Stimulated activated CD4-positive, alpha-beta T cell treated with anti-CD3 and anti-CD28 coated beads, Interleukin-1b, Interleukin-23, amount 100 ng/mL, for 1 hour (primary cell): ENCODE measurements around the gene SPAST.
"Not testable (repeated sequence)": the region's sequence is repeated elsewhere in the genome, so short reads cannot be mapped to it uniquely, and the experiment has no call there.

ENCODE experiments used
- DNase-seq, 2 donors: peaks; one replicate each; pipeline ENCODE4 v3.0.0-alpha.2; 2020; ENCODE audit warnings: low read depth in 2 of 2

SPAST gene

DNA sequence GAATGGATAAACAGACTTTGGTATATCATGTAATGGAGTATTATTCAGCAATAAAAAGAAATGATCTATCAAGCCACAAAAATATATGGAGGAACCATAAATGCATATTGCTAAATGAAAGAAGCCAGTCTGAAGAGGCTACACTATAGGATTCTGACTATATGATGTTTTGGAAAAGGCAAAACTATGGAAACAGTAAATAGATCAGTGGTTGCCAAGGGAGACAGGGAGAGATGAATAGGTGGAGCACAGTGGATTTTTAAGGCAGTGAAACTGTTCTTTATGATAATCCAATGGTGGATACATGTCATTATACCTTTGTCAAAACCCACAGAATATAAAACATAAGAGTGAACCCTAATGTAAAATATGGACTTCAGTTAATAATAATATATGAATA is 61.3 kb downstream of the SPAST start:
- no peak for DNase-seq

DNA sequence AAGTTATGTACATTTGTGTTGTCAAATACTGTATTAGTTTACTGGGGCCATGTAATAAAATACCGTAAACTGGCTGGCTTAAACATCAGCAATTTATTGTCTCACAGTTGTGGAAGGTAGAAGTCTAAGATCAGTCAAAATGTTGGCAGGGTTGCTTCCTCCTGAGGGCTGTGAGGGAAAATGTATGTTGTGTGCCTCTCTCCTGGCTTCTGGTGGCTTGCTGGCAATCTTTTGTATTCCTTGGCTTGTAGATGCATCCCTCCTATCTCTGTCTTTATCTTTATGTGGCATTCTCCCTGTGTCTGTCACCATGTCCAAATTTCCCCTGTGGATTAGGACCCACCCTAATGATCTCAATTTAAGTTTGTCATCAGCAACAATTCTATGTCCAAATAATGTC is 65.3 kb downstream of the SPAST start:
- no peak for DNase-seq

DNA sequence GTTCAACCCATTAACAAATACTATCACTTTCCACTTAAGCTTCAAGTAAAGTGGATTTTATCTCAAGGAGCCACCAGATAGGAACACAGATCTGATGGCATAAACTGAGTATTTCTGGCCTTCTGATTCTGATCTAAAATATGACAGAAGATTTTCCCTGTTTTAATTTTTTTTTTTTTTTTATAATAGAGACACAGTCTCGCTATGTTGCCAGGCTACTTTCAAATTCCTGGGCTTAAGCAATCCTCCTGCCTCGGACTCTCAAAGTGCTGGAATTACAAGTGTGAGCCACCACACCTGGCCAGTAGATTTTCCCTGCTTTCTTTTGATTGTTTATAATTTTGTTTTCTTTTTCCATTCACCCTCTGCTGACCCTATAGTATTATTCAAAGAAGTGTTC is 65.7 kb downstream of the SPAST start:
- DNase-seq, result no peak

DNA sequence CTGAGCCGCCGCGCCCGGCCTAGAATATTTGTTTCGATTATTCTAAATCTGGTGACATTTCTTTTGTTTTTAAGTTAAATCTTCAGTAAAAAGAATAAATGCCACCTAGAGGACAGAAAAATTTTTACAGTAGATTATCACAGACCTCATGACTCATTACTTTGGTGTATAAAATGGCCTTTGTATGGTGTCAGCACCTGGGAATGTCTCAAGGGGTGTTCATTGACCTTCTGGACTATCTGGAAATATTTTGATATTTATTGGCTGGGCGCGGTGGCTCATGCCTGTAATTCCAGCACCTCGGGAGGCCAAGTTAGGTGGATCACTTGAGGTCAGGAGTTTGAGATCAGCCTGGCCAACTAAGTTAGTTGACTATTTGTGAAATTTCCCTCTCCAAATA is 72.1 kb downstream of the SPAST start:
- DNase-seq, result no peak

DNA sequence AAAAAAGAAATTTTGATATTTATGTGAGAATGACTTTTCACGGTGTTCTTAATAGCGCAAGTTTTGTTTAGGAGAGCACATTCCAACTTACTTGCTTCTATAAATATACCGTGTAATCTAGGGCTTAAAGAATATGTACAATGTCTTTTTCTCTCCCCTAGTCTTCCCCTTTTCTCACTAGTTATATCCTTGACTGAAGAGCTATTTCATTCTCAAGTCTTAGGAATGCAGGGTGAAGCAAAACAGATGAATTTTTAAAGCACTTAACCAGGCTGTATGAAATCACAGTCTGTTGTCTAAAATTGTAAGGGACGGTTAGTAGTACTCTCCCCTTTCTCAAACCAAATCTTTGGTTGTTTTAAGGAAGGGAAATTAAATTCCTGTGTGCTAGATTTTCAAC is 72.7 kb downstream of the SPAST start:
- DNase-seq, result no peak

DNA sequence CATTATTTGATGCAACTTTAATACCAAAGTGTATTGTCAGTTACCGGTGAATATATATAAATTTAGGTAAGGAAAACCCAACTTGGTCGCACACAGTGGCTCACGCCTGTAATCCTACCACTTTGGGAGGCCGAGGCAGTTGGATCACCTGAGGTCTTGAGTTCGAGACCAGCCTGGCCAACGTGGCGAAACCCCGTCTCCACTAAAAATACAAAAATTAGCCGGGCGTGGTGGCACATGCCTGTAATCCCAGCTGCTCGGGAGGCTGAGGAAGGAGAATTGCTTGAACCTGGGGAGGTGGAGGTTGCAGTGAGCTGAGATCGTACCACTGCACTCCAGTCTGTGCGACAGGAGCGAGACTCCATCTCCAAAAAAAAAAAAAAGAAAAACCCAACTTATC is 88.2 kb downstream of the SPAST start:
- not testable (repeated sequence) for DNase-seq

DNA sequence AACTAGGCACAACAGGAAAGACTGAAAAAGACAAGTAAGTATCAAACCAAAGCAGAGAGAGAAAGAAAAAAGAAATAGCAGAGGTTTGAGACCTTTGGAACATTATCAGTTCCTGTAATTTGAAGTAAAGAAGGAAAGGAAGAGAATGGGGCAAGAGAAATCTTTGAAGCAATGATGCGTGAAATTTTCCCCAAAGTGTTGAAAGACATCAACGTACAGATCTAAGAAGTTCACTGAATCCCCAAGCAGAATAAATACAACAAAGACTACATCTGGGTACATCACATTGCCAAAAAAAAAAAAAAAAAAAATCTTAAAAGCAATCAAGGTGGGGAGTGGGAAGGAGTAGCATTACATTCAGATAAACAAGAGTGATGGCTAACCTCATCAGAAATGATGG is 96.3 kb downstream of the SPAST start:
- no peak for DNase-seq

DNA sequence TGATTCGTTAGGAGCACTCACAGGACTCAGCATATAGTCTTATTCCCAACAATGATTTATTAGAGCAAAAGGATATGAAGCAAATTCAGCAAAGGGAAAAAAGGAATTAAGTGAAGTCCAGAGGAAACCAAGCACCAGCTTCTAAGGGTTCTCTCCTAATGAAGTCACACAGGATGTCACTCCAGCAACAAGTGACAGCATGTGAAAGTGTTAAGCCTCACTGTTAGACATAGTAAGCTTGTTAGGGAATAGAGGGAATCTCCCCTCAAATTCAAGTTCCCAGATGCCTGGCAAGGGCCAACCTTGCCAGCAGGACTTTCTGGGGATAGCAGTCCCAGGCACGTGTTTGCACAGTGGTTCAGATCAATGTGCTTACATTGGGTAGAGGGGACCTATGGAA is 97.9 kb downstream of the SPAST start:
- no peak for DNase-seq

DNA sequence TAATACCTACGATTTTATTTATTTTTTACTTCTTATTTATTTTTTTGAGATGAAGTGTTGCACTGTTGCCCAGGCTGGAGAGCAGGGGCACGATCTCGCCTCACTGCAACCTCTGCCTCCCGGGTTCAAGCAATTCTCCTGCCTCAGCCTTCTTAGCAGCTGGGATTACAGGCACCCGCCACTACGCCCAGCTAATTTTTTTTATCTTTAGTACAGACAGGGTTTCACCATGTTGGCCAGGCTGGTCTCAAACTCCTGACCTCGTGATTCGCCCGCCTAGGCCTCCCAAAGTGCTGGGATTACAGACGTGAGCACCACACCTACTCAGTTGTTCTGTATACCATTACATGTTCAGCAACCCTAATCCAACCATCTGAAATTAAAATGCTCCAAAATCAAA is 100.9 kb downstream of the SPAST start:
- not testable (repeated sequence) for DNase-seq

DNA sequence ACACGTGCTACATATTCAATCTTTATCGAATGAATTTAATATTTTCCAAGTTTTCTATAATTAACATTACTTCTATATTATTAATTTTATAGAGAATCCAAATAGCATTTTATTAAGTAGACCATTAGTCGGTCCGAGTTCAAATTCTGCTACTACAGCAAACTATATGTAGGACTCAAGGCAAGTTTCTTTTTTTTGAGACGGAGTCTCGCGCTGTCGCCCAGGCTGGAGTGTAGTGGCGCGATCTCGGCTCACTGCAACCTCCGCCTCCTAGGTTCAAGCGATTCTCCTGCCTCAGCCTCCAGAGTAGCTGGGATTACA is 101.6 kb downstream of the SPAST start:
- DNase-seq, result not testable (repeated sequence)

DNA sequence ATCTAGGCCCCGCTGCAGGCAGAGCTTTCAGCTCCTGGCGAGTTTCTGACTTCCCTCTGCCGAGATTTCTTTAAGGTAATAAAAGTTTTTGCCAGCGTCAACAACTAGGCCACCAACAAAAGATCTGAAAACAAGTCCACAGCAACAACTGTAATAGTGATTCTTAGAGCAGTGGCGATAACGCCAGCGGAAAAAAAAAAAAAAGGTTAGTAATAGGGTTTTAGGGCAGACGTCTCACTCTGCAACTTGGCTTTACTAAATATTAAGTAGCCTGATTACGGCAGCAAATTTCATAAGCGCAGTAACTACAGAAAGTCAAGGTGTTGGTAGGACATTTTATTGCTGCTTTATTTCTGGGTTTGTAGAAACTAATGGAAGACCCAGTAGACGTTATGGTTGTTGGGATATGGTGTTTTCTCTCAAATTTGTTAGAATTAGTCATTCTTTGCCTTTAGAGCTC is 102.8 kb downstream of the SPAST start:
- no peak for DNase-seq

DNA sequence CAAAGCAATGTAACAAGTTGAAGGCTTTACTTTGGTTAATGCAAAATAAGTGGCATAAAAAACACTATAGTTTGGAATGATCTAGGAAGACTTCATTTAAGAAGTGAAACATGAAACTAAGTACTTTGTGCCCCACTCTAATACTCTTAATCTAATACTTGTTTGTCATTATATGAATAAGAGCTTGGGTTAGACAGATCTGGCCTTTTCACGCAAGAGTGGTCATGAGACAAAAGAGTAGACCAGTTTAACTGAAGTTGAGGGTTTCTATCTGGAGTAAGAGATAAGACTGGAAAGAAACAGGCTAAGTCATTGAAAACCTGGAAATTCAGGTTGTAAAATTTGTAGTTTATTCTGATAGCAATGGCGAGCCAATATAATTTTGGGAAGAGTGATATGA is 105.2 kb downstream of the SPAST start:
- no peak for DNase-seq

DNA sequence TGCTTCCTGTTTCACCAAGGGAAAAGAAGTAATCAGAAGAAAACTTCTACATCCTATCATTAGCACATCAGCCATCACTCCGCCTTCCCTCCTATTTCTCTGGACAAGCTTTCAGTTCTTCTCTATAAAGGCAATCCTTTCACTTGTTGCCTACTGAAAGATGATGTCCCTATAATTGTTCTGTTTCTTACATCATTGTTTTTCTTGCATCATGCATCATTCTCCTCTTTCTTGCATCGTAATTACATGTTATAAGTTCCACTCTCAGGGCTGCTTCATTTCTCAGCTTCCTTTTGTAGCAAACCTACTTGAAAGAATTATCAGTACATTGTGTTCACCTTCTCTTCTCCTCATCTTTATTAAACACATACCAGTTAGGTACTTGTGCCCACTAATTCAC is 109.5 kb downstream of the SPAST start:
- DNase-seq, result no peak

DNA sequence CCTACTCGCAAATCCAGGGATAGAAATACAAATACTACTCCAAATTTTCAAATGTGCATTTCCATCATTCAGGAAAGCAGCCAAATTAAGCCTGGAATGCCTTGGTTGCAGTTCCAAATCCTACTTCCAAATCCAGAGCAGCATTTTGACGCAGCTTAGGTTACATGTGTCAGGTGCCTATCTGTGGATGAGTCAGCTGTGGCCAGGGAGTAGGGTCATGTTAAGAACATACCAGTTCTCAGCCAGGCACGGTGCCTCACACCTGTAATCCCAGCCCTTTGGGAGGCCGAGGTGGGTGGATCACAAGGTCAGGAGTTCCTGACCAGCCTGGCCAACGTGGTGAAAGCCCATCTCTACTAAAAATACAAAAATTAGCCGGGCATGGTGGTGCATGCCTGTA is 119.3 kb downstream of the SPAST start:
- no peak for DNase-seq

DNA sequence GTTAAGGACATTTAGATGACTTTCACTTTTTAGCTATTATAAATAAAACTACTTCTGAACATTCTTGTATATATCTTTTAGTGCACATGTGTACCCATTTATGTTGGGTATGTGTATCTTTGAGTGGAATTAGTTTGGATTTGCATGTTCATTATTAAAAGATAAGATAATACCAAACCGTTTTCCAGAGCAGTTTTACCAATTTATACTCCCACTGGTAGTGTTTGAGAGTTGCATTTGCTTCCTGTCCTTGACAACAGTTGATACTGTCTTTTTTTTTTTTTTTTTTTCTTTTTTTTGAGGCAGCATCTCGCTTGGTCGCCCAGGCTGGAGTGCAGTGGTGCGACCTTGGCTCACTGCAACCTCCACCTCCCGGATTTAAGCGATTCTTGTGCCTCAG is 125.7 kb downstream of the SPAST start:
- DNase-seq, result no peak

DNA sequence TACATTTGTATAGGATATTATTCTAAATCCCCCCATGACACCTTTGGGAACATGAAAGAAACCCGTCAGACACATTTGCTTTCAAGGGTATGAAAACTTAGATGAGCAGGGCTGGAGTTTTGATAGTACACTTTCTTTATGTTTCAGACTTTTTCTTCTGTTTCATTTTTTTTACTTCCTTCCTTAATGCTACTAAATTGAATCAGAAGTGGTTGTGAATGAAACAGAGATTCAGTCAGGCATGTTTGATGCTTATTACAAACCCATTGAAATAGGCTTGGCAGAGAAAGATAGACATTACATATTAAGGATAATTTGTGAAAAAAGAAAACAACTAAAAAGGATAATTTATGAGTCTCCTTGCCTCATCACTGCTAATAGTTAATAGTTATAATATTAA is 129.1 kb downstream of the SPAST start:
- DNase-seq, result no peak

DNA sequence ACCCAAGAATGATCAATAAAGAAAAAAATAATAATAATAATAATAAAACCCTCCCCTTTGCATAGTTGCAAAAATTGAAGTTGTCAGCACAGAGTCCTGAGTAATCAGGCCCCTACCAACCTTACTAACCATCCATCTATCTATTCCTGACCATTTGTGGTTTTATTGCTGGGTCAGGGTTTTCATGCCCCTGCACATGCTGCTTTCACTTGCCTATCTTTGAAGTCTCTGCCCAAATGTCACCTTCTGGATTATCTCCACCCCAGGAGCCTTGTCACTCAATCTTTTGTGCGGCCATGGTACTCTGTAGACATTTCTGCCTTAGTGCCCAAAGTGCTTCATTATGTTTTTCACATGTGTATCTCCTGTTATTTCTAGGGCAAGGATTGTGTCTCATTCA is 137.5 kb downstream of the SPAST start:
- no peak for DNase-seq

DNA sequence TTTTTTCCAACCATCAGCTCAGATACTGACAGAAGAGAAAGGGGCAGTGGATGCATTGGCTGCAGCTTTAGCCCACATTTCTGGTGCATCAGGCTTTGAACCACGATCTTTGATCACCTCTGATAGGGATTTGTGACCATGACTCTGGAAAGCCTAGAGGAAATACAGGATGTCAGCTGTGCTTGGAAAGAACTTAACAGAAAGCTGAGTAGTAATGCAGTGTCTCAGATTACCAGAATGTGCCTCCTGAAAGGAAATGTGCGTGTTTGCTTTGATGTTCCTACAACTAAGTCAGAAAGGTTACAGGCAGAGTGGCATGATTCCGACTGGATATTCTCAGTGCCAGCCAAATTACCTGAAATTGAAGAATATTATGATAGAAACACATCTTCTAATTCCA is 140.1 kb downstream of the SPAST start:
- DNase-seq, result not testable (repeated sequence)
